HepG2 (cell line): ENCODE data around the gene TRAF3. TPM values are rescaled to one million over a fixed set of nuclear protein-coding genes. Genes with fewer than 3 reads are reported as not detected.

Experiments used
- ATAC-seq: fragments of 200-7000 bp; cut with Tn5 transposase; 3 replicates; pipeline ENCODE4 v1.9.1; 2020; ENCODE audit warnings: mild to moderate bottlenecking, moderate library complexity
- BruUV-seq: library from RNA; stranded (reverse); fragments of 400-500 nt; replicated peaks from 2 replicates; lab custom pipeline; 2021; lab: Mats Ljungman, UMichigan
- CTCF ChIA-PET: fragments of 300-600 bp; formaldehyde crosslinking; extraction: SDS; loops from one replicate; lab custom pipeline; 2021; ENCODE audit warnings: low total read pairs, inconsistent platforms, low intra/inter-chr PET ratio; lab: Yijun Ruan, JAX
- POLR2A ChIA-PET: fragments of 350-600 bp; sonication (Branson Sonifier 250); formaldehyde crosslinking; loops from one replicate; lab custom pipeline; 2020; ENCODE audit warnings: antibody characterized with exemption, inconsistent platforms; lab: Yijun Ruan, JAX
- DNase-seq: peaks from one replicate; pipeline ENCODE4 v3.0.0-alpha.2; 2015; ENCODE audit warnings: low spot score
- FAIRE-seq: peaks from 3 replicates; lab custom pipeline; 2011; peaks lifted over from hg19 to GRCh38; lab: Jason Lieb, UNC
- H2AFZ ChIP-seq: one replicate; pipeline ENCODE4 v1.6.1; 2011; ENCODE audit warnings: low read length, inconsistent platforms
- H3K27ac ChIP-seq: fragments of 300-600 bp; 3 replicates; pipeline ENCODE4 v1.8.0; 2011; ENCODE audit warnings: mixed run types, mild to moderate bottlenecking, mixed read lengths, low read length, inconsistent platforms; ENCODE audit not compliant: insufficient read depth; ENCODE audit errors: extremely low read length
- H3K27me3 ChIP-seq, 2 experiments: fragments of 200-600 bp in 1 of 2; 2 replicates in 1 of 2; 3 replicates in 1 of 2; pipeline versions ENCODE4 v1.6.0 to v1.8.0; 2011; ENCODE audit warnings: low read length in 2 of 2, mild to moderate bottlenecking in 2 of 2, moderate library complexity in 2 of 2, inconsistent platforms in 1 of 2; ENCODE audit not compliant: insufficient read depth in 2 of 2, control insufficient read depth in 1 of 2
- H3K36me3 ChIP-seq, 2 experiments: fragments of 200-600 bp in 1 of 2; replicated peaks in 1 of 2; 2 replicates in 1 of 2; 3 replicates in 1 of 2; pipeline versions ENCODE4 v1.5.1 to v1.8.0; 2011; ENCODE audit warnings: low read length in 2 of 2, inconsistent platforms in 1 of 2; ENCODE audit not compliant: insufficient read depth in 2 of 2, control insufficient read depth in 1 of 2
- H3K4me1 ChIP-seq: 2 replicates; pipeline ENCODE4 v1.5.1; 2012; ENCODE audit warnings: low read length, inconsistent platforms; ENCODE audit not compliant: insufficient read depth
- H3K4me2 ChIP-seq: 2 replicates; pipeline ENCODE4 v1.6.0; 2011; ENCODE audit warnings: low read depth, low read length, inconsistent platforms
- H3K4me3 ChIP-seq, 3 experiments: fragments of 200-600 bp in 1 of 3; sonication (generic), shearing (Covaris generic) in 1 of 3; replicated peaks in 1 of 3; 2 replicates each; pipeline ENCODE4 v1.5.1; 2011 to 2016; ENCODE audit warnings: low read length in 3 of 3, inconsistent platforms in 2 of 3, low read depth in 2 of 3, mild to moderate bottlenecking in 2 of 3, control low read depth in 1 of 3, mixed read lengths in 1 of 3; ENCODE audit not compliant: insufficient read depth in 1 of 3
- H3K79me2 ChIP-seq: one replicate; pipeline ENCODE4 v1.6.1; 2011; ENCODE audit warnings: low read length, inconsistent platforms; ENCODE audit not compliant: insufficient read depth
- H3K9ac ChIP-seq: 2 replicates; pipeline ENCODE4 v1.6.0; 2011; ENCODE audit warnings: mild to moderate bottlenecking, low read depth, low read length, inconsistent platforms; ENCODE audit not compliant: insufficient read depth
- H3K9me3 ChIP-seq: 2 replicates; pipeline ENCODE4 v1.5.1; 2012; ENCODE audit warnings: mild to moderate bottlenecking, low read length
- H4K20me1 ChIP-seq: 2 replicates; pipeline ENCODE4 v1.6.0; 2011; ENCODE audit warnings: inconsistent platforms, mild to moderate bottlenecking, low read length, moderate library complexity; ENCODE audit not compliant: insufficient read depth
- CENPX ChIP-seq: sonication (generic); formaldehyde crosslinking; IDR thresholded peaks from 2 replicates; pipeline ENCODE4 v1.9.0; 2021; ENCODE audit warnings: mild to moderate bottlenecking, missing genetic modification reagents, moderate library complexity
- RBM22 ChIP-seq: fragments of 200-400 bp; formaldehyde crosslinking; optimal IDR thresholded peaks from 2 replicates; pipeline ENCODE3; 2017; ENCODE audit warnings: mild to moderate bottlenecking, low read length, moderate library complexity
- ZNF326 ChIP-seq: sonication (generic); formaldehyde crosslinking; IDR thresholded peaks from 2 replicates; pipeline ENCODE4 v1.4.0; 2020; ENCODE audit warnings: missing genetic modification reagents, borderline replicate concordance
- ZNF614 ChIP-seq: IDR thresholded peaks from 2 replicates; pipeline ENCODE4 v1.6.1; 2018; ENCODE audit warnings: missing biosample characterization, missing genetic modification reagents, inconsistent platforms, borderline replicate concordance
- ZNF790 ChIP-seq: sonication (generic); formaldehyde crosslinking; IDR thresholded peaks from 2 replicates; pipeline ENCODE4 v1.8.0; 2022; ENCODE audit warnings: missing genetic modification reagents, mild to moderate bottlenecking, borderline replicate concordance
- WGBS: methylation state at CpG from one replicate; pipeline ENCODE4 v1.1.6; 2017; ENCODE audit warnings: low lambda C conversion rate; 5-methylcytosine and 5-hydroxymethylcytosine counted together
- in situ Hi-C: cut with HindIII; loops from 2 replicates; pipeline ENCODE4 v1.10.0; 2017; ENCODE audit warnings: low pct_unique_long_range_greater_than_20kb; ENCODE audit not compliant: extremely low pct_ligation_motif_present
- intact Hi-C: fragments of 100-400 bp; cut with micrococcal nuclease; formaldehyde crosslinking; loops from one replicate; pipeline ENCODE4 v1.10.0; 2022; ENCODE audit not compliant: unreplicated experiment
- polyA plus RNA-seq, 8 experiments: library from polyadenylated mRNA; depleted of rRNA in 3 of 8; stranded (reverse) in 7 of 8; unstranded in 1 of 8; fragments of >200 nt; fragmentation: Illumina TruSeq in 4 of 8; extraction: Trizol in 4 of 8; gene quantifications; 2 replicates each; pipeline versions ENCODE4 v1.2.1 to v1.2.3, GENCODE V29; 2011 to 2016; ENCODE audit warnings: low read depth in 4 of 8, missing spikeins in 1 of 8, mixed read lengths in 1 of 8; ENCODE audit not compliant: insufficient read depth in 1 of 8
- total RNA-seq, 5 experiments: library from RNA; depleted of rRNA; stranded (reverse); fragments of >200 nt; fragmentation: Illumina TruSeq; extraction: Trizol; gene quantifications; 2 replicates each; pipeline ENCODE4 v1.2.3, GENCODE V29; 2016; ENCODE audit warnings: low read depth in 1 of 5

TRAF3 gene
- total and polyA plus RNA-seq, 2 of the 13 experiments (the other 11 are each of a cell fraction or from before 2014, with no cell fraction given), result 6.9 to 12.2 TPM

- POLR2A ChIA-PET, result no interaction called here
- 81% methylated on average over 6 of the region's 13 CpGs for WGBS
- H3K36me3 ChIP-seq, result peaks cover 10 to 20% of the 10 kb centered on the region in 2 experiments; a peak in 4 of 5 replicates
- no peak overlapping the region for H3K4me2 ChIP-seq
- H3K9me3 ChIP-seq, result no peaks in the 10 kb centered on the region
- no TSS peak for BruUV-seq
- DNase-seq, result no peak
- no peaks in the 10 kb centered on the region for H3K79me2 ChIP-seq
- no peak overlapping the region for H3K9ac ChIP-seq
- TF ChIP-seq ZNF614 (CRISPR knock-in tag) (no peak), RBM22 (peak; percentile 29)
- TF ChIP-seq, all 625 proteins: peak for 1
- intact Hi-C loops (no loop called here), in situ Hi-C loops (no loop called here)
- Histone ChIP-seq H3K4me1 (no peaks in the 10 kb centered on the region), H2AFZ (no peak overlapping the region), H4K20me1 (no peaks in the 10 kb centered on the region), H3K27me3 (no peaks in the 10 kb centered on the region), H3K4me3 (no peak overlapping the region), H3K27ac (no peak overlapping the region)
- ATAC-seq (no peak), FAIRE-seq (no peak)
- CTCF ChIA-PET, result no interaction called here
These were observed 164.8 kb downstream of the TRAF3 start for GRCh38 chr14:102942069-102942468.

GRCh38 chr14:102943454-102943853 is 166.2 kb downstream of the TRAF3 start:
- no peak overlapping the region for H3K4me3 ChIP-seq
- no peaks in the 10 kb centered on the region for H4K20me1 ChIP-seq
- BruUV-seq, result no TSS peak
- H3K4me2 ChIP-seq, result no peak overlapping the region
- peaks cover 16 to 24% of the 10 kb centered on the region in 2 experiments; a peak in 4 of 5 replicates for H3K36me3 ChIP-seq
- H3K27ac ChIP-seq, result no peak overlapping the region
- H3K9ac ChIP-seq, result no peak overlapping the region
- no peaks in the 10 kb centered on the region for H3K9me3 ChIP-seq
- FAIRE-seq (no peak), ATAC-seq (no peak), DNase-seq (no peak)
- no peaks in the 10 kb centered on the region for H3K4me1 ChIP-seq
- no peaks in the 10 kb centered on the region for H3K27me3 ChIP-seq
- WGBS, result 95% methylated on average over 16 of the region's 16 CpGs
- H3K79me2 ChIP-seq, result no peaks in the 10 kb centered on the region
- intact Hi-C loops, result no loop called here
- no peak for TF ChIP-seq CENPX
- no peak for TF ChIP-seq ZNF326 (CRISPR knock-in tag)
- peak; percentile 43 for TF ChIP-seq RBM22
- no peak for TF ChIP-seq ZNF790 (CRISPR knock-in tag)
- H2AFZ ChIP-seq, result no peak overlapping the region
- ChIA-PET POLR2A (no interaction called here), CTCF (no interaction called here)
- in situ Hi-C loops, result no loop called here
